ENCODE results near the gene E2F6.

The E2F6 gene

DNA sequence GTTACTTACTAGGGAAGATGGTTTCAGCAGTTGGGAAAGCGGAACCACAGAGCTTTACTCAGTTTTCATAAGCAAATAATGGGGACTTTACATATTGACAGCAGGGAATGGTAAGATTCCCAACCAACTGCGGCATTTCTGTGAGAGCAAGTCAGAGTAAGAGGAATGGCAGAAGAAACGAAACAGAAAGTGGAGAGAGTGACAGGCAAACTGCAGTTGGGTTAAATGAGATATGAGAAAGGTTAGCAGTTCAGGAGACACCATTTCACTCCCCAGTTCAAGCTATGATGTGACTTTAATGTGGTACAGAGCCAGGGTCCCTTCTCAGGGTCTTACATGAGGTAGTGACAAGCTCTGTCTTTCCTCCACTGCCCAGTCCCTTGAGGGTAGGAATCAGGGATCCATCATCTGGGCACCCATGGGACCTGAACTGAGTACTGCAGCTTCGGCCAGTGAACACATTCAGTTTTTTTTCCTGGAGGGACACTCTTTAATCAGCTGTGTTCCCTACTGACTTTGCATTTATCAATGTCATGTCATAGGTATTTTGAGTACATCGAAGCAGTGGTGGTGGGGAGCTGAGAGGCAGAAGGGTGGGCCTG lies 34.8 kb upstream of the E2F6 start:
- Histone ChIP-seq H3K4me3 (ENCODE audit: low read depth, low read length) (no peak overlapping the region), H3K4me1 (ENCODE audit: control insufficient read depth, insufficient read depth, low read length) (no peaks in the 10 kb centered on the region; the same call in 1 of the 2 replicates)

DNA sequence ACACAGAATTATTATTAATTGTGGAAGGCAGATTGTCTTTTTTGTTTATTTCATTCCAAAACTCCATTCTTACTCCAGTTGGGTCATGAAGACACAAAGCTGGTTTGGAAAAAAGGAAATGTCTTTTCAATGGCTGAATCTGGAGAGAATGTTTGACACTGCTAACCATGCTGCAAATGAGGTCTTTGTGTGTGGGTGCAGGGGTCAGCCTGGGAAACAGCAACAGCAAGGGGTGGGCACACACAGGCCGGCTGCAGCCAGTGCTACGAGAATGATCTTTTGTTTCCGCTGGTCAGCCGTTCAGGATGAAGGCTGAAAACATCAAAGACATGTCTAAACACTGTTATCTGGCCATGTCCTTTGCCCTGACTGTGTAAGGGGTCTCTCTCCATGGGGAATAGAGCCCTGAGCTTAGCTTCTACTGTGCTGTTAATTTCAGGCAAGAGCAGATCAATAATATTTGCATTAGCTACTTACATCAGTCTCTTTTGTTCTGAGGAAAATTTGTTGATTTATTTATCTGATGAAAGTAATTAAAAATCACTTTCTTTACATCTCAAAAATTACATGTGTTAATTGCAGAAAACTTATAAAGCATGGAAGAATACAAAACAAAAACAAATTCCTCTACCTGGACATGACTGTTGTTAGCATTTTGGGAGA lies 33.3 kb upstream of the E2F6 start:
- Histone ChIP-seq H3K27ac (ENCODE audit: extremely low read depth, low read depth, low read length) (no peak overlapping the region), H3K9me3 (ENCODE audit: control insufficient read depth, insufficient read depth, low read depth, low read length) (no peaks in the 10 kb centered on the region), H3K4me3 (ENCODE audit: low read depth, low read length) (no peak overlapping the region), H3K4me1 (ENCODE audit: control insufficient read depth, insufficient read depth, low read length) (no peaks in the 10 kb centered on the region), H3K36me3 (ENCODE audit: control insufficient read depth in 2 of 2, insufficient read depth in 1 of 2, low read length in 2 of 2) (no peaks in the 10 kb centered on the region)
- CTCF ChIA-PET, result interaction anchor here (0.6 to 1.0 kb wide), 3 partner anchors 32 to 189 kb away, joined by 3 to 8 read pairs (median 3); no protein-coding TSS in a partner anchor
- peak; percentile 19; the same call in 1 of the 2 replicates for TF ChIP-seq HOXD13 (CRISPR knock-in tag; IDR thresholded peaks at IDR 0.05; ENCODE audit: borderline replicate concordance)
- TF ChIP-seq, protein P1, sequence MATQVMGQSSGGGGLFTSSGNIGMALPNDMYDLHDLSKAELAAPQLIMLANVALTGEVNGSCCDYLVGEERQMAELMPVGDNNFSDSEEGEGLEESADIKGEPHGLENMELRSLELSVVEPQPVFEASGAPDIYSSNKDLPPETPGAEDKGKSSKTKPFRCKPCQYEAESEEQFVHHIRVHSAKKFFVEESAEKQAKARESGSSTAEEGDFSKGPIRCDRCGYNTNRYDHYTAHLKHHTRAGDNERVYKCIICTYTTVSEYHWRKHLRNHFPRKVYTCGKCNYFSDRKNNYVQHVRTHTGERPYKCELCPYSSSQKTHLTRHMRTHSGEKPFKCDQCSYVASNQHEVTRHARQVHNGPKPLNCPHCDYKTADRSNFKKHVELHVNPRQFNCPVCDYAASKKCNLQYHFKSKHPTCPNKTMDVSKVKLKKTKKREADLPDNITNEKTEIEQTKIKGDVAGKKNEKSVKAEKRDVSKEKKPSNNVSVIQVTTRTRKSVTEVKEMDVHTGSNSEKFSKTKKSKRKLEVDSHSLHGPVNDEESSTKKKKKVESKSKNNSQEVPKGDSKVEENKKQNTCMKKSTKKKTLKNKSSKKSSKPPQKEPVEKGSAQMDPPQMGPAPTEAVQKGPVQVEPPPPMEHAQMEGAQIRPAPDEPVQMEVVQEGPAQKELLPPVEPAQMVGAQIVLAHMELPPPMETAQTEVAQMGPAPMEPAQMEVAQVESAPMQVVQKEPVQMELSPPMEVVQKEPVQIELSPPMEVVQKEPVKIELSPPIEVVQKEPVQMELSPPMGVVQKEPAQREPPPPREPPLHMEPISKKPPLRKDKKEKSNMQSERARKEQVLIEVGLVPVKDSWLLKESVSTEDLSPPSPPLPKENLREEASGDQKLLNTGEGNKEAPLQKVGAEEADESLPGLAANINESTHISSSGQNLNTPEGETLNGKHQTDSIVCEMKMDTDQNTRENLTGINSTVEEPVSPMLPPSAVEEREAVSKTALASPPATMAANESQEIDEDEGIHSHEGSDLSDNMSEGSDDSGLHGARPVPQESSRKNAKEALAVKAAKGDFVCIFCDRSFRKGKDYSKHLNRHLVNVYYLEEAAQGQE (tag by site-specific recombination; IDR thresholded peaks at IDR 0.05), result no peak
- POLR2A ChIA-PET, result no interaction called here

More for the DNA sequence above, 34.8 kb upstream of the E2F6 start:
- Histone ChIP-seq H3K36me3 (ENCODE audit: control insufficient read depth in 2 of 2, insufficient read depth in 1 of 2, low read length in 2 of 2) (no peaks in the 10 kb centered on the region), H3K9me3 (ENCODE audit: control insufficient read depth, insufficient read depth, low read depth, low read length) (no peaks in the 10 kb centered on the region), H3K27ac (ENCODE audit: extremely low read depth, low read depth, low read length) (no peak overlapping the region)
- ChIA-PET POLR2A (no interaction called here), CTCF (interaction anchor here (1.1 kb wide), 2 partner anchors 83 to 252 kb away, joined by 3 read pairs; no protein-coding TSS in a partner anchor)
- TF ChIP-seq ZNF311 (tag by site-specific recombination; IDR thresholded peaks at IDR 0.05; ENCODE audit: borderline replicate concordance), result no peak
- 0 out of 2 replicates have a peak, but pooled peaks have one; percentile 31 for TF ChIP-seq ZNF664 (tag by site-specific recombination; IDR thresholded peaks at IDR 0.05)
- TF ChIP-seq ZNF155 (tag by site-specific recombination; IDR thresholded peaks at IDR 0.05), result no peak

DNA sequence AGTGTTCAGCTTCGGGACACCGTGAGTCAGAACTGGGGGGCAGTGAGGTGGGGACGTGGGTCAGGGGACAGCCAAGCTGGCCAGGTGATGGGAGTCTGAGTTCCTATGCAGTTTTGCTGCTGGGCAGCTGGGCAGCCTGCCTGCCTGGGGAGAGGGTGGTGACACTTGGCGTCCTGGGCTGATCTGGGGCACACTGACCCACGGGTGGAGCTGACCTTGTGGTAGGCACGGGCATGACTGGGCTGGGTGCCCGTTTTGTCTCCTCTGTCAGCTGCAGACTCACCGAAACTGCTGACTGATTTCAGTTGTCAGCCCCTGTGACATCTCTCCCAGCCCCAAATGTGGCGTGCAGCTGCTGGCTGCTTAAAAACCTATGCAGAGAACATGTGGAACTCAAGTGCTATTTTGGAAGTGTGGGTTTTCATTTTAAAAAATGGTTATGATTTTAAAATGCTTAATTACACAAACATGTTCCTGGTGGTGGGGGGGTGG lies 32.6 kb upstream of the E2F6 start:
- no peaks in the 10 kb centered on the region for H3K4me1 ChIP-seq (ENCODE audit: control insufficient read depth, insufficient read depth, low read length)
- CTCF ChIA-PET, result interaction anchor here (0.6 to 1.0 kb wide), 3 partner anchors 31 to 189 kb away, joined by 3 to 8 read pairs (median 3); no protein-coding TSS in a partner anchor
- TF ChIP-seq KLF8 (tag by site-specific recombination; IDR thresholded peaks at IDR 0.05) (no peak), ZNF670 (tag by site-specific recombination; IDR thresholded peaks at IDR 0.05; ENCODE audit: low read depth) (no peak), ZNF10 (tag by site-specific recombination; IDR thresholded peaks at IDR 0.05) (no peak), ZNF585B (tag by site-specific recombination; IDR thresholded peaks at IDR 0.05) (no peak), ZNF707 (tag by site-specific recombination; IDR thresholded peaks at IDR 0.05) (no peak), BCL11A (tag by site-specific recombination; IDR thresholded peaks at IDR 0.05; ENCODE audit: low read depth) (no peak), ZNF138 (tag by site-specific recombination; IDR thresholded peaks at IDR 0.05; ENCODE audit: borderline replicate concordance) (no peak), ZNF341 (tag by site-specific recombination; IDR thresholded peaks at IDR 0.05; ENCODE audit: low read depth) (no peak)
- TF ChIP-seq, protein P2, sequence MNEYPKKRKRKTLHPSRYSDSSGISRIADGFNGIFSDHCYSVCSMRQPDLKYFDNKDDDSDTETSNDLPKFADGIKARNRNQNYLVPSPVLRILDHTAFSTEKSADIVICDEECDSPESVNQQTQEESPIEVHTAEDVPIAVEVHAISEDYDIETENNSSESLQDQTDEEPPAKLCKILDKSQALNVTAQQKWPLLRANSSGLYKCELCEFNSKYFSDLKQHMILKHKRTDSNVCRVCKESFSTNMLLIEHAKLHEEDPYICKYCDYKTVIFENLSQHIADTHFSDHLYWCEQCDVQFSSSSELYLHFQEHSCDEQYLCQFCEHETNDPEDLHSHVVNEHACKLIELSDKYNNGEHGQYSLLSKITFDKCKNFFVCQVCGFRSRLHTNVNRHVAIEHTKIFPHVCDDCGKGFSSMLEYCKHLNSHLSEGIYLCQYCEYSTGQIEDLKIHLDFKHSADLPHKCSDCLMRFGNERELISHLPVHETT (tag by site-specific recombination; IDR thresholded peaks at IDR 0.05), result no peak
- TF ChIP-seq, protein P3, sequence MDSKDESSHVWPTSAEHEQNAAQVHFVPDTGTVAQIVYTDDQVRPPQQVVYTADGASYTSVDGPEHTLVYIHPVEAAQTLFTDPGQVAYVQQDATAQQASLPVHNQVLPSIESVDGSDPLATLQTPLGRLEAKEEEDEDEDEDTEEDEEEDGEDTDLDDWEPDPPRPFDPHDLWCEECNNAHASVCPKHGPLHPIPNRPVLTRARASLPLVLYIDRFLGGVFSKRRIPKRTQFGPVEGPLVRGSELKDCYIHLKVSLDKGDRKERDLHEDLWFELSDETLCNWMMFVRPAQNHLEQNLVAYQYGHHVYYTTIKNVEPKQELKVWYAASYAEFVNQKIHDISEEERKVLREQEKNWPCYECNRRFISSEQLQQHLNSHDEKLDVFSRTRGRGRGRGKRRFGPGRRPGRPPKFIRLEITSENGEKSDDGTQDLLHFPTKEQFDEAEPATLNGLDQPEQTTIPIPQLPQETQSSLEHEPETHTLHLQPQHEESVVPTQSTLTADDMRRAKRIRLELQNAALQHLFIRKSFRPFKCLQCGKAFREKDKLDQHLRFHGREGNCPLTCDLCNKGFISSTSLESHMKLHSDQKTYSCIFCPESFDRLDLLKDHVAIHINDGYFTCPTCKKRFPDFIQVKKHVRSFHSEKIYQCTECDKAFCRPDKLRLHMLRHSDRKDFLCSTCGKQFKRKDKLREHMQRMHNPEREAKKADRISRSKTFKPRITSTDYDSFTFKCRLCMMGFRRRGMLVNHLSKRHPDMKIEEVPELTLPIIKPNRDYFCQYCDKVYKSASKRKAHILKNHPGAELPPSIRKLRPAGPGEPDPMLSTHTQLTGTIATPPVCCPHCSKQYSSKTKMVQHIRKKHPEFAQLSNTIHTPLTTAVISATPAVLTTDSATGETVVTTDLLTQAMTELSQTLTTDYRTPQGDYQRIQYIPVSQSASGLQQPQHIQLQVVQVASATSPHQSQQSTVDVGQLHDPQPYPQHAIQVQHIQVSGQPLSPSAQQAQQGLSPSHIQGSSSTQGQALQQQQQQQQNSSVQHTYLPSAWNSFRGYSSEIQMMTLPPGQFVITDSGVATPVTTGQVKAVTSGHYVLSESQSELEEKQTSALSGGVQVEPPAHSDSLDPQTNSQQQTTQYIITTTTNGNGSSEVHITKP (tag by site-specific recombination; IDR thresholded peaks at IDR 0.05), result no peak
- TF ChIP-seq, protein P4, sequence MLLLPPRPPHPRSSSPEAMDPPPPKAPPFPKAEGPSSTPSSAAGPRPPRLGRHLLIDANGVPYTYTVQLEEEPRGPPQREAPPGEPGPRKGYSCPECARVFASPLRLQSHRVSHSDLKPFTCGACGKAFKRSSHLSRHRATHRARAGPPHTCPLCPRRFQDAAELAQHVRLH (tag by site-specific recombination; IDR thresholded peaks at IDR 0.05), result no peak
- TF ChIP-seq, protein P5, sequence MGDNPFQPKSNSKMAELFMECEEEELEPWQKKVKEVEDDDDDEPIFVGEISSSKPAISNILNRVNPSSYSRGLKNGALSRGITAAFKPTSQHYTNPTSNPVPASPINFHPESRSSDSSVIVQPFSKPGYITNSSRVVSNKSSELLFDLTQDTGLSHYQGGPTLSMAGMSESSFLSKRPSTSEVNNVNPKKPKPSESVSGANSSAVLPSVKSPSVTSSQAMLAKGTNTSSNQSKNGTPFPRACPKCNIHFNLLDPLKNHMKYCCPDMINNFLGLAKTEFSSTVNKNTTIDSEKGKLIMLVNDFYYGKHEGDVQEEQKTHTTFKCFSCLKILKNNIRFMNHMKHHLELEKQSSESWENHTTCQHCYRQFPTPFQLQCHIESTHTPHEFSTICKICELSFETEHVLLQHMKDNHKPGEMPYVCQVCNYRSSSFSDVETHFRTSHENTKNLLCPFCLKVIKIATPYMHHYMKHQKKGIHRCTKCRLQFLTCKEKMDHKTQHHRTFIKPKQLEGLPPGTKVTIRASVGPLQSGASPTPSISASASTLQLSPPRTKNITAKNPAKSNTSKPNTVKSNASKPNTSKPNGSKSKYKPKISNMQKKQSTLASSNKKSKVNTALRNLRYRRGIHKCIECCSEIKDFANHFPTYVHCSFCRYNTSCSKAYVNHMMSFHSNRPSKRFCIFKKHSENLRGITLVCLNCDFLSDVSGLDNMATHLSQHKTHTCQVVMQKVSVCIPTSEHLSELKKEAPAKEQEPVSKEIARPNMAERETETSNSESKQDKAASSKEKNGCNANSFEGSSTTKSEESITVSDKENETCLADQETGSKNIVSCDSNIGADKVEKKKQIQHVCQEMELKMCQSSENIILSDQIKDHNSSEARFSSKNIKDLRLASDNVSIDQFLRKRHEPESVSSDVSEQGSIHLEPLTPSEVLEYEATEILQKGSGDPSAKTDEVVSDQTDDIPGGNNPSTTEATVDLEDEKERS (tag by site-specific recombination; IDR thresholded peaks at IDR 0.05), result no peak

More for the DNA sequence above, 32.6 kb upstream of the E2F6 start:
- POLR2A ChIA-PET, result no interaction called here
- H3K27ac ChIP-seq (ENCODE audit: extremely low read depth, low read depth, low read length), result no peak overlapping the region
- H3K36me3 ChIP-seq (ENCODE audit: control insufficient read depth in 2 of 2, insufficient read depth in 1 of 2, low read length in 2 of 2), result no peaks in the 10 kb centered on the region
- no peak overlapping the region for H3K4me3 ChIP-seq (ENCODE audit: low read depth, low read length)
- no peaks in the 10 kb centered on the region for H3K9me3 ChIP-seq (ENCODE audit: control insufficient read depth, insufficient read depth, low read depth, low read length)

All from HEK293 (cell line).